Panc1 (cell line): ENCODE results near the gene ZC3H10. TPM values are rescaled to one million over a fixed set of nuclear protein-coding genes. Genes with fewer than 3 reads are reported as not detected.
"Not testable (repeated sequence)": the region's sequence is repeated elsewhere in the genome, so short reads cannot be mapped to it uniquely, and the experiment has no call there.

ENCODE experiments used
- ATAC-seq: fragments of 200-7000 bp; cut with Tn5 transposase; 2 replicates; pipeline ENCODE4 v1.9.1; 2020; ENCODE audit warnings: mild to moderate bottlenecking, moderate library complexity
- BruUV-seq: library from RNA; stranded (reverse); fragments of 400-500 nt; replicated peaks from 2 replicates; lab custom pipeline; 2021; lab: Mats Ljungman, UMichigan
- CTCF ChIA-PET: fragments of 300-600 bp; sonication (Branson Sonifier 250); formaldehyde crosslinking; loops from one replicate; lab custom pipeline; 2022; ENCODE audit warnings: antibody characterized with exemption; lab: Charles Lee
- POLR2A ChIA-PET: fragments of 300-600 bp; sonication (Branson Sonifier 250); formaldehyde crosslinking; loops from one replicate; lab custom pipeline; 2022; ENCODE audit warnings: antibody characterized with exemption; lab: Charles Lee
- DNase-seq: peaks from one replicate; pipeline ENCODE4 v3.0.0-alpha.2; 2010; ENCODE audit warnings: low read depth, low spot score
- H3K27ac ChIP-seq: 2 replicates; pipeline ENCODE4 v1.5.1; 2011; ENCODE audit warnings: mild to moderate bottlenecking, low read length, inconsistent platforms
- H3K27me3 ChIP-seq: fragments of 200-500 bp; sonication (Bioruptor generic); 2 replicates; pipeline ENCODE4 v1.6.0; 2014; ENCODE audit warnings: low read length, inconsistent platforms; ENCODE audit not compliant: control insufficient read depth, insufficient read depth
- H3K36me3 ChIP-seq: fragments of 200-500 bp; sonication (Bioruptor generic); 2 replicates; pipeline ENCODE4 v1.5.1; 2014; ENCODE audit warnings: inconsistent platforms, mild to moderate bottlenecking, low read length, moderate library complexity; ENCODE audit not compliant: control insufficient read depth, insufficient read depth
- H3K4me1 ChIP-seq: 2 replicates; pipeline ENCODE4 v1.5.1; 2011; ENCODE audit warnings: inconsistent platforms, mild to moderate bottlenecking, low read length, moderate library complexity; ENCODE audit not compliant: control insufficient read depth, insufficient read depth
- H3K4me3 ChIP-seq, 2 experiments: 2 replicates each; pipeline ENCODE4 v1.5.1; 2011 to 2012; ENCODE audit warnings: low read depth in 2 of 2, low read length in 2 of 2, mild to moderate bottlenecking in 2 of 2, inconsistent platforms in 1 of 2, moderate library complexity in 1 of 2
- H3K9me3 ChIP-seq: fragments of 200-500 bp; sonication (Bioruptor generic); 2 replicates; pipeline ENCODE4 v1.5.1; 2014; ENCODE audit warnings: low read depth, mild to moderate bottlenecking, inconsistent platforms, low read length, moderate library complexity; ENCODE audit not compliant: control insufficient read depth, insufficient read depth
- CTCF ChIP-seq: fragments of 450-650 bp; IDR thresholded peaks from 2 replicates; pipeline ENCODE4 v1.5.1; 2017; ENCODE audit warnings: mild to moderate bottlenecking
- POLR2AphosphoS5 ChIP-seq: IDR thresholded peaks from 2 replicates; pipeline ENCODE4 v1.6.1; 2012; ENCODE audit warnings: mild to moderate bottlenecking, low read depth, low read length, moderate library complexity
- REST ChIP-seq, 2 experiments: IDR thresholded peaks; 2 replicates each; pipeline ENCODE4 v1.6.1; 2011 to 2012; ENCODE audit warnings: low read depth in 2 of 2, control low read depth in 1 of 2, low read length in 1 of 2, mild to moderate bottlenecking in 1 of 2, moderate library complexity in 1 of 2; ENCODE audit not compliant: insufficient read depth in 1 of 2
- SIN3A ChIP-seq: IDR thresholded peaks from 2 replicates; pipeline ENCODE4 v1.6.1; 2012; ENCODE audit warnings: low read depth, mild to moderate bottlenecking, low read length, moderate library complexity, borderline replicate concordance; ENCODE audit not compliant: insufficient read depth
- TCF7L2 ChIP-seq: IDR thresholded peaks from 2 replicates; pipeline ENCODE4 v1.6.1; 2011; ENCODE audit warnings: mild to moderate bottlenecking, low read depth, low read length, inconsistent platforms
- in situ Hi-C: cut with HindIII; loops from 2 replicates; pipeline ENCODE4 v1.10.0; 2016; ENCODE audit warnings: low sequenced_read_pairs, low pct_unique_long_range_greater_than_20kb
- intact Hi-C: fragments of 100-400 bp; cut with micrococcal nuclease; formaldehyde crosslinking; loops from one replicate; pipeline ENCODE4 v1.10.0; 2022; ENCODE audit not compliant: unreplicated experiment
- total RNA-seq: library from RNA; stranded (reverse); gene quantifications from one replicate; pipeline ENCODE4 v1.2.1, GENCODE V29; 2021; ENCODE audit not compliant: unreplicated experiment

ZC3H10 gene
- total RNA-seq, 1 experiment from 2014 or later, result 6.0 TPM

- TF ChIP-seq CTCF (no peak), POLR2AphosphoS5 (peak; percentile 100), SIN3A (peak; percentile 63; the same call in 1 of the 2 replicates), TCF7L2 (no peak), REST (IDR thresholded peaks at IDR 0.05; ENCODE audit: insufficient read depth in 1 of 2, low read depth in 2 of 2, low read length in 1 of 2) (peak in 1 of 2 experiments; percentile 40; a peak in 1 of 4 replicates)
- intact Hi-C loops (loop anchor here (5.0 to 10.0 kb wide), 2 partner anchors 41 to 72 kb away; partner anchors contain the start of genes MYL6 and RPS26), in situ Hi-C loops (no loop called here)
- Histone ChIP-seq H3K4me1 (peaks cover 30% of the 10 kb centered on the region), H3K36me3 (peaks cover 18% of the 10 kb centered on the region), H3K27me3 (no peaks in the 10 kb centered on the region), H3K27ac (peak within 1 kb of the TSS; percentile 95), H3K9me3 (no peaks in the 10 kb centered on the region), H3K4me3 (peak within 1 kb of the TSS; percentile 69 to 100)
- ChIA-PET CTCF (no interaction called here), POLR2A (interaction anchor here (0.6 to 0.7 kb wide), 4 partner anchors 15 to 44 kb away, joined by 4 to 7 read pairs (median 6); no protein-coding TSS in a partner anchor)
- ATAC-seq, result peak; percentile 67
- TSS peak; percentile 99 for BruUV-seq
- peak; percentile 94 for DNase-seq
Observed at GRCh38 chr12:56116267-56117081, 1.6 kb upstream of the ZC3H10 start, which contains the start of gene RPL41. RPL41 (plus strand) TSS chr12:56116633.

GRCh38 chr12:56117082-56117706 is 872 bp upstream of the ZC3H10 start:
- POLR2A ChIA-PET, result interaction anchor here (0.5 to 1.0 kb wide), 4 partner anchors 10 to 45 kb away, joined by 4 to 7 read pairs (median 6); partner anchors contain the start of gene ESYT1

More at GRCh38 chr12:56117082-56117706, 872 bp upstream of the ZC3H10 start:
- H3K9me3 ChIP-seq, DNase-seq, H3K27me3 ChIP-seq, ATAC-seq, in situ Hi-C loops: not testable (repeated sequence)
- H3K36me3 ChIP-seq, result peaks cover 13% of the 10 kb centered on the region
- intact Hi-C loops, result loop anchor here (5.0 to 10.0 kb wide), 2 partner anchors 40 to 72 kb away; partner anchors contain the start of genes MYL6 and RPS26
- H3K27ac ChIP-seq, result peak overlapping the region; percentile 95
- peak overlapping the region; percentile 69 to 100 for H3K4me3 ChIP-seq
- H3K4me1 ChIP-seq, result peaks cover 30% of the 10 kb centered on the region
- BruUV-seq, result TSS peak; percentile 77
- CTCF ChIA-PET, result interaction anchor here (1.6 kb wide), 1 partner anchor 11 kb away, joined by 14 read pairs; the partner anchor contains the start of gene ESYT1
